Occipital lobe (tissue), 2 donors: ENCODE results near the gene SPPL3. TPM values are rescaled to one million over a fixed set of nuclear protein-coding genes. Genes with fewer than 3 reads are reported as not detected.

Experiments
- DNase-seq: peaks from one replicate; lab custom pipeline; 2025; lab: John Stamatoyannopoulos, UW
- total RNA-seq: library from RNA; depleted of rRNA; stranded (reverse); fragments of >200 nt; gene quantifications from one replicate; pipeline ENCODE4 v1.2.3, GENCODE V29; 2014

Gene SPPL3
- total RNA-seq, 1 donor from 2014 or later, result 64.7 TPM

GRCh38 chr12:120879102-120879501 lies 25.1 kb downstream of the SPPL3 start:
- no peak for DNase-seq

- DNase-seq, result no peak
These were observed 29.5 kb downstream of the SPPL3 start for GRCh38 chr12:120874547-120875245.

- no peak for DNase-seq
These were observed 30.9 kb downstream of the SPPL3 start for GRCh38 chr12:120873226-120873625.

- no peak for DNase-seq
These were observed 31.7 kb downstream of the SPPL3 start for GRCh38 chr12:120872487-120872886.

- DNase-seq, result no peak
These were observed 33.7 kb downstream of the SPPL3 start for GRCh38 chr12:120870415-120870814.

- DNase-seq, result no peak
These were observed 34.8 kb downstream of the SPPL3 start for GRCh38 chr12:120869376-120869775.

GRCh38 chr12:120866108-120866507 lies 38.0 kb downstream of the SPPL3 start:
- no peak for DNase-seq

GRCh38 chr12:120865098-120865497 lies 39.1 kb downstream of the SPPL3 start:
- no peak for DNase-seq

- DNase-seq, result no peak
These were observed 41.5 kb downstream of the SPPL3 start for GRCh38 chr12:120862664-120863063.

GRCh38 chr12:120861074-120861795 lies 42.9 kb downstream of the SPPL3 start:
- no peak for DNase-seq

- DNase-seq, result no peak
These were observed 45.7 kb downstream of the SPPL3 start for GRCh38 chr12:120858306-120859088.

GRCh38 chr12:120856980-120857379 lies 47.2 kb downstream of the SPPL3 start:
- no peak for DNase-seq

GRCh38 chr12:120855823-120856588 lies 48.2 kb downstream of the SPPL3 start:
- DNase-seq, result no peak

GRCh38 chr12:120854804-120855203 lies 49.4 kb downstream of the SPPL3 start:
- DNase-seq, result no peak

GRCh38 chr12:120853188-120853587 lies 51.0 kb downstream of the SPPL3 start:
- DNase-seq, result no peak

- DNase-seq, result no peak
These were observed 52.2 kb downstream of the SPPL3 start for GRCh38 chr12:120851944-120852343.

- DNase-seq, result no peak
These were observed 52.7 kb downstream of the SPPL3 start for GRCh38 chr12:120851444-120851843.

- DNase-seq, result no peak
These were observed 54.4 kb downstream of the SPPL3 start for GRCh38 chr12:120849765-120850164.

GRCh38 chr12:120847814-120848213 lies 56.3 kb downstream of the SPPL3 start:
- no peak for DNase-seq

- no peak for DNase-seq
These were observed 56.8 kb downstream of the SPPL3 start for GRCh38 chr12:120847392-120847791.

GRCh38 chr12:120846721-120847120 lies 57.4 kb downstream of the SPPL3 start:
- no peak for DNase-seq

- no peak for DNase-seq
These were observed 58.5 kb downstream of the SPPL3 start for GRCh38 chr12:120845696-120846095.
